GM19468 (cell line): ENCODE measurements around the gene KCTD17.

Experiments
- ATAC-seq: cut with Tn5 transposase; IDR thresholded peaks from one replicate; pipeline ENCODE4 v1.9.1; 2021; ENCODE audit warnings: mild to moderate bottlenecking, moderate library complexity, moderate number of reproducible peaks; ENCODE audit not compliant: unreplicated experiment; ENCODE audit errors: extremely low read depth

The KCTD17 gene

DNA sequence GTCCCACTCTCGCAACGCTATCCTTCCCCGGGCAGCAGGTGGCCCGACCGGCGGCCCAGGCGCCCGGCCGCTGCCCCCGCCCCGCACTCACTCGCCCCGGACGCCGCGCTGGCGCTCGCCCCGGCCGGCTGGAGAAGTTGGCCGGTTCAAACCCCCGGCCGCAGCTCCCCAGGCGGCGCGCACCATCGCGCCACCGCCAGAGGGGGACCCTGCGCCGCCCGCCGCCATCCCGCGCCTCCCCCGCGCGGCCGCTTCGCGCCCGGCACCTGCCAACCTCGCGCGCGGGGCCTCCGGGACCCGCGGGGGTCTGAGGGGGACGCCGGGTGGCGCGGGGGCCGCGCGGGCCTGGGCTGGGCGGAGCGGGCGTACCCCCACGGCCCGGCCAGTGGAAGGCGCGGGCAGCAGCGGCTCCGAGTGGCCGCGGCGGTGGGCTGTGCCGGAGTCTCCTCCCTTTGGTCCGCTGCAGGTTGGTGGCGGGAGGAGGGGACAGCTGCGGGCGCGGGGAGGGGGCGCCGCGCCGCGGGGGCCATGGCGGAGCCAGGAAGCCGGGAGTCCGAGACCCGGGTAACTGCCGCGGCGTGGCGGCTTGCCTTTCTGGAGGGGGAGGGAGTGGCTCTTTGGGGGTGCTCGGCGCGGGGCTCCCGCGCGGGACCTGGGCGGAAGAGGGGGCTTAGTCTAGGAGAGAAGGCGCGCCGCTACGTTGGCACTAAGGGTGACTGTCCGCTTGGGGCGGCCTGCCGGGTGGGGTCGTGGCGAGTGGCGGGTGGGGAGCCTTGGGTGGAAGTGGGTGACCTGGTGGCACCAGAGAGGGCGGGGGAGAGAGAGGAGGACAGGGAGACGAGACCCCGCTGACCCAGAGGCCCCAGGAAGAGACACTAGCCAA, 32.0 kb upstream of the KCTD17 start, which contains the start of the genes MPST and TST:
Gene MPST (plus strand): TSS at position 434 of the 883 bp plus-strand sequence. CDS start 95 bp downstream, at position 529.
Gene TST (minus strand): TSS at position 139 of the 883 bp plus-strand sequence. CDS start 715 bp downstream, outside the sequence.
- ATAC-seq, result peak; percentile 52

DNA sequence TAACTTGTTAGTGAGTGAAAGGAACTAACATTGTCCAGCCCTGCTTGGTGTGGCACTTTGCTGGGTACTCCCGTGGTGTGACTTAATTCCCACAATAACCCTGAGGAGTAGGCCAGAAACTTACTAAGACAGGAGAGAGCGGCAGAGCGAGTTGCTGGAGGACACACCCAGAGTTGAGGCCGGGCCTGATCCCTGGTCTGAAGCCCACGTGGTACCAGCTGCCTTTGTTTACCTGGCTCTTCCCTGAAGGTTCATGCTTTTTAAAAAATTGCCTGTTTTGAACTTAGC, 31.4 kb upstream of the KCTD17 start:
- ATAC-seq, result no peak

DNA sequence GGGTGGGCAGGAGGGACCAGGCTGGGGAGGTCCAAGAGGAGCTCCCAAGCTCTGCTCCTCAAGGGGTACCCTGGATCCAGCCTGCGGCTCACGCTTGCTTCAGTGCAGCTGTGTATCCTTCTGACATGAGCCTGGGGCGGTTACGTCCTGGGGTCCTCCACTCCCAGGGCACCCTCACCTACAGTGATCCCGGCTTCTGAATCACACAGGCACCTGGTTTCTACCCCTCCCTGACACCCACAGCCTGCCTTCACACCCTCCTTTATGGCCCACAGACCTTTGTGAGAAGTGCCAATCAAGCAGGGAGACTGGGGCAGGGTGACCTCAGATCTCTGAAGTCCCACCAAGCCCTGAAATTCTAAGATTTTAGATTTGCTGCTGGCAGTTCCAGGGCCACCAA, 30.5 kb upstream of the KCTD17 start:
- ATAC-seq, result no peak

DNA sequence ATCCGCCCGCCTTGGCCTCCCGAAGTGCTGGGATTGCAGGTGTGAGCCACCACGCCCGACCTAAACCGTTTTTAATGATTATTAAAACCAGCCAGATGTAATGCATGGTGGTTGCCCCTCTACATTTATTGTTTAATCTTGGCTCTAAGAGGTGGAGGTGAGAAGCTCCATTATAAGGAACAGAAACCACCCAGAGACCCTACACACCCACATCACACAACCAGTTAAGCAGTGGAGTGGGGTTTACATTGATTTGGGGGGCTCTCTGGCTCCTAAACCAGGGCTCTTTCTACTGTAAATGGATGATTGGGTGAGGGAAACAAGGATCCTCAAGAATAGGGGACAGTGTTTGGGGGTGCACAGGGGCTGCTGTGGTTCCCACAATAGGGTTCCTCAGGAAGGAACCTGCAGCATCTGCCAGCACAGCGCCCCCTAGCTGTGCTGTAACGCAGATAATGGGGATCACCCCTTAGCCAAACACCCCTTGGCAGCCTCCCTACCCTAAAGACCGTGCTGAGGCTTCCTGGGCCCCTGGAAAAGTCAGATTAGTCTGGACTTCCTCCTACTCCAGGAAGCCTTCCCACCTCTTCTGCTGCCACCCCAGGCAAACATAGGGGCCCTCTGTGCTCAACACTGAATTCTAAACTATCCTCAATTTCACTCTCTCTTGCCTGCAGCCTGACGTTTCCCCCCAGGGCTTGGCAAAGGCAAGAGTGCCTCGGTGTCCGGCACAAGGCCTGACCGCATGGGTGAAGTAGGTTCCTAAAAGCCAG, 29.6 kb upstream of the KCTD17 start:
- ATAC-seq, result no peak

DNA sequence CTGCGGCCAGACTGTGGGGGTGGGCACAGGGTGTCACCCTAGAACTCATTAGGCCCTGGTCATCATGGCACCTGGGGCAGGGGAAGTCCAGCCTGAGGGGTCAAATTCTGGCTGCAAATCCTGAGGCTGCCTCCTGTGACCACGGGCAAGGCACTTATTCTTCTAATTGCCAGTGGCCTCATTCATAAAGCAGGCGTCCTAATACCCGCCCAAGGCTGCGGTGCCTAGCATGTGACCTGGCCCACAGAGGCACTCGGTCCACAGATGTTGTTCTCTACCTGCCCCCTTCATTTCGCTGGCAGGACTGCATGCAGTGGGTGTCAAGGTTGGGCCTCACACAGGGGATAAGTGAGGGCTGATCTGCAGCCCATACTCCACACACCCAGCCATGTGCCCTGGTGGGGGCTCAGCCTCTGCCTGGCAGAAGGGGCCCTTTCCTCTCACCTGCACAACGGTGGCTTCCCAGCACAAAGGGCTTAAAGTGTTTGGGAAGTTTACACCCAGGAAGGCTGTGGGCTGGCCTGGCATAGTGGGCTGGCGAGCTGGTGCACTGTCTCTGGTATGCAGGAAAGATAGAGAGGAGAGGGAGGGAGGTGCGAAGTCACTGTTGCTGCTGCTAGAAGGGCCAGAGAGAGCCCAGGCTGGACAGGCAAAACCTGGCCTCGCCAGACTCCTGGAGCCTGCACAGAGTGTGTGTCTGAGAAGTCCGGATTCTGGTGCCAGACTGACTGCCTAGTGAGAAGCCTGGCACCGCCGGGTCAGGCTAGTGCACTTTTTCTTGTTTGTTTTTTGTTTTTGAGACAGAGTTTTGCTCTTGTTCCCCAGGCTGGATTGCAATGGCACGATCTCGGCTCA, 28.8 kb upstream of the KCTD17 start:
- ATAC-seq, result no peak

DNA sequence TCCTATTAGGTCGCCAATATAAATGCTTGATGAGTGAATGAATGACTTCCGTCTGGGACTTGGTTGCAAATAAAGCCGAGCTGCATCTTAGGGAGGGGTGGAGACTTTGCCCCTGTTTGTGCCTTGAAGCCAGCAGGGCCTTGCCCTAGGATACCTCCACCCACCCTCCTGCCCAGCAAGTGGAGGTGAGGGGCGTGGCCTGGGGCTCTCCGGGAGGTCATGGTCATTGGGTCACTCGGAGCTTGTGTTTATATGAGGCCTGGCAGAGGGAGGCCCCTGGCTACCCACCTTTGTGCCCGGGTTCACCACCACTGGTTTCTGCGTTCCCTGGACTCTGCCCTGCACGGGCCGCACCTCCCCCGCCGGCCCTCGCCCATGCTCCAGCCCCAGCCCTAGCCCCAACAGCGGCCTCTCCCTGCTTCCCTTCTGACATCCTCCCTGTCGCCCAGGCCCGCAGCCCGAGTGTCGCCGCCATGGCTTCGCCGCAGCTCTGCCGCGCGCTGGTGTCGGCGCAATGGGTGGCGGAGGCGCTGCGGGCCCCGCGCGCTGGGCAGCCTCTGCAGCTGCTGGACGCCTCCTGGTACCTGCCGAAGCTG, 27.7 kb upstream of the KCTD17 start:
- no peak for ATAC-seq

DNA sequence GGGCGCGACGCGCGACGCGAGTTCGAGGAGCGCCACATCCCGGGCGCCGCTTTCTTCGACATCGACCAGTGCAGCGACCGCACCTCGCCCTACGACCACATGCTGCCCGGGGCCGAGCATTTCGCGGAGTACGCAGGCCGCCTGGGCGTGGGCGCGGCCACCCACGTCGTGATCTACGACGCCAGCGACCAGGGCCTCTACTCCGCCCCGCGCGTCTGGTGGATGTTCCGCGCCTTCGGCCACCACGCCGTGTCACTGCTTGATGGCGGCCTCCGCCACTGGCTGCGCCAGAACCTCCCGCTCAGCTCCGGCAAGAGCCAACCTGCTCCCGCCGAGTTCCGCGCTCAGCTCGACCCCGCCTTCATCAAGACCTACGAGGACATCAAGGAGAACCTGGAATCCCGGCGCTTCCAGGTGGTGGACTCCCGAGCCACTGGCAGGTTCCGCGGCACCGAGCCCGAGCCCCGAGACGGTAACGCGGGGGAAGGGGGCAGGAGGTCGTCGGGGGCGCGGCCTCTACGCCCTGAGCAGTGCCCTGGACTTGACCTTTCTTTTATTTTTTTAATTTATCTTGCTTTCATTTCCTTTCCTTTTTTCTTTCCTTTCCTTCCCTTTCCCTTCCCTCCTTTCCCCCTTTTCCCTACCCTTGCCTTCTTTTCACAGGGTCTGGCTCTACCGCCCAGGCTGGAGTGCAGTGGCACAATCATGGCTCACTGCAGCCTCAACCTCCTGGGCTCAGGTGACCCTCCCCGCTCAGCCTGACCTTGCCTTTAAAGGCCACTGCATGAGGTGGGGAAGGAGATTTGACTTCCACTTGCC, 27.0 kb upstream of the KCTD17 start:
- no peak for ATAC-seq

DNA sequence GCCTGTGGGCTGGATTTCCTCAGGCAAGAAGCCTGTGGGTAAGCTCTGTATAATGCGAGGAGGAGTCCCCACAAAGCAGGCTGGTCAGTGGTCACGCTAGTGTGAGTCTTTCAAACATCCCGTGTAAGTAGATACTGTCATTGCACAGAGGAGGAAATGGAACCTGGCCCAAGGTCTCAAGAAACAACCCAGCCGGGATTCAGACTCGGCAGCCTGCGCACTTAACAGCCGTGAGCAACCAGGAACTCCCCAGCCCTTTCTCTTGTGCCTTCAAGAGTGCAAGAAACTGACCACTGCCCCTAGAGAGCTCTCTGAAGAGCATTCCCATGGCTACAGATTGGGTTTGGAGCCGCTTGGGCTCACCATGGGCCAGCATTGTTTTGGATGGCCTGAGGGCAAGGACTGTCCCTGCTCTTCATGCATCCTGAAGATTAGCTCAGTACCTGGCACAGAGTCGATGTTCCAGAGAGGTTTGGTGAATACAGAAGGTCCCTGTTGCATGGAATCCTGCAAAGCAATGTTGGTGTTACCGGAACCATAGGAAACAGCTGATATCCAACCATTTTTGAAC, 26.0 kb upstream of the KCTD17 start:
- ATAC-seq, result no peak

DNA sequence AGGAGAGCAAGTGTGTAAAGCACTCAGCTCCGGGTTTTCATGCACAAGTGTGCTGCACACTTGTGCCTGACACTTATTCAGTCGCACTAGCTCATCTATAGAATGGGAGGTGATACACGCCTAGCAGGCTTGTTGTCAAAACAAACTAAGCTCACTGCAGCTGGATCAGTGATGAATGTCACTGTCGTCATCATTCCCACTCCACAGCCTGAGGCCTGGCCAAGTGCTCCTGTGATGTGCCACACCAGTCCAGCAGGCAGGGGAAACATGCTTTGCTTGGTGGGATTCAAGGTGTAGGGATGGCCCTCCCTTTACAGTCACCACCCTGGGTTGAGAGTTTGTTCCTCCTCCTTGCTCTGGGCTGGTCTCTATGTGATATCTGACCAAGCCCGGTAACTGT, 25.2 kb upstream of the KCTD17 start:
- no peak for ATAC-seq

DNA sequence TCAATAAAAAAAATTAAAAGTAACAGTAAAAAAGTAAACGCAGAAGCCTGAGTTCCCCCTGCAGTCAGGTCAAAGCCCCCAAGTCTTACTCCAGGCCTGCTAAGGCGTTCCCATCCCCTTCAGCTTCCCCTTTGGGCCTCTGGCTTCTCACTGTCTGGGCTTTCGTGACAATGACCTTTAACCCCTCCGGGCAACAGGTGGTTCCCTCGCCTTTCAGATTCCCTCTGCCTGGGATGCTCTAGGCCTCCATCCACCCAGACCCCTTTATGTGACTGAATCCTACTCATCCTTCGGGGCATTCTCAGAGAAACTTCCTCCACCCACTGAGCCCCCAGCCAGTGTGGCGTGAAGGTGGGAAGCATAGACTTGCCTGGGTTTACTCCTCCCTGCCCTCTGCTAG, 24.0 kb upstream of the KCTD17 start:
- no peak for ATAC-seq

DNA sequence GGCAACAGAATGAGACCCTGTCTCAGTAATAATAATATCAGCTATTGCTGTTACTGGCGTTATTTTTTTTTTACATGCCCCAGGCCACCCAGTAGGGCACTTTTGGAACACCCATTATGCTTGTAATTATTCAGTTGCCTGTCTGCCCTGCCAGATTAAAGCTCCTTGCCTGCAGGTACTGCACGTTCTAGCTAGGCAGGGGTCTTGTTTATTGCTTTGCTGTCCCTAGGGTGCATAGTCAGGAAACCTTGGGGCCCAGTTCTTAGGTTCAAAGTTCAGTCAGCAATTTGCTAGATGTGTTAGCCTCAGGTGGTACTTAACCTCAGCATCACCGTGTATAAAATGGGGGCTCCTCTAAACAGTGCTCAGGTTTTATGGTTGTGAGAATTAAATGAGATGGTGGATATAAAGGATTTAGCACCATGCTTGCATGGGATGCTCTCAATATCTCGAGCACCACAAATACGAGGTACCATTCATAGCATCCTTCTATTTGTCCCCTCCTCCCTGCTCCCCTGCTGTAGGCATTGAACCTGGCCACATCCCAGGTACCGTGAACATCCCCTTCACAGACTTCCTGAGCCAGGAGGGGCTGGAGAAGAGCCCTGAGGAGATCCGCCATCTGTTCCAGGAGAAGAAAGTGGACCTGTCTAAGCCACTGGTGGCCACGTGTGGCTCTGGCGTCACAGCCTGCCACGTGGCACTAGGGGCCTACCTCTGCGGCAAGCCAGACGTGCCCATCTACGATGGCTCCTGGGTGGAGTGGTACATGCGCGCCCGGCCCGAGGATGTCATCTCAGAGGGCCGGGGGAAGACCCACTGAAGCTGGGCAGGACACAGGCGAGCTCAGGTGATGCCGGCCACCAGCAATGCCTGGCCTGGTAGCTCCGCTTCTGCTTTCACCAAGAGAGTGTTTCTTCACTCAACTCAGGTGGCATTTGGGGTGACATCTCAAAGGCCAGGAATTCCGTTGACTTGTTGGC, 22.6 kb upstream of the KCTD17 start:
- no peak for ATAC-seq

DNA sequence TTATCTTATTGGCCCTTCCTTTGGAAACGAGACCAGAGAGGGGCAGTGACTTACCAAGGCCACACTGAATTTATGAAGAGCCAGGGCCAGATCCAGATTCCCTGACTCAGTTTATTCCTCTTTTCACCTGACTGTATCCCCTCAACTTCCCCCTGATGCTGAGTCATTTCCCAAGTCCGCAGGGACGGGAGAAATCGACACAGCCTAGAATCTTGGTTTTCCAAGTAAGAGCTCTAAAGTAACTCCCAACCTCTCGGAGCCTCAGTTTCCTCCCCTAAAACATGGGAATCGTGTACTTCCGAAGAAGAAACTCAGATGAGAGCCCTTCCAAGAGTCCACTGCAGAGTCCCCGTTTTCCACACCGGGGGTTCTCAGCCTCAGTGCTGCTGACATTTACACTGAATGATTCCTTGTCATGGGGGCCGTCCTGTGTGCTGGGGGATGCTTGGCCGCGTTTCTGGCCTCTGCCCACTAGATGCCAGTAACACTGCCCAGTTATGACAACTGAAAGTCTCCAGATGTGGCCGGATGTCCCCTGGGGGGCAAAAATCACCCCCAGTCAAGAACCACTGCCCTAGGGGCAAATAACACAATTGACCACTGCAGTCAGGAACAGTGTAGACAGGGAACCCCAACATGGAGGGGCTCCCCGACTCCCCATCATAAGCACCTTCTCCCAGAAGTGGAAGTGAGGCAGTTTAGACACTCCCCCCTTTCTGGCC, 20.8 kb upstream of the KCTD17 start:
- ATAC-seq, result no peak

DNA sequence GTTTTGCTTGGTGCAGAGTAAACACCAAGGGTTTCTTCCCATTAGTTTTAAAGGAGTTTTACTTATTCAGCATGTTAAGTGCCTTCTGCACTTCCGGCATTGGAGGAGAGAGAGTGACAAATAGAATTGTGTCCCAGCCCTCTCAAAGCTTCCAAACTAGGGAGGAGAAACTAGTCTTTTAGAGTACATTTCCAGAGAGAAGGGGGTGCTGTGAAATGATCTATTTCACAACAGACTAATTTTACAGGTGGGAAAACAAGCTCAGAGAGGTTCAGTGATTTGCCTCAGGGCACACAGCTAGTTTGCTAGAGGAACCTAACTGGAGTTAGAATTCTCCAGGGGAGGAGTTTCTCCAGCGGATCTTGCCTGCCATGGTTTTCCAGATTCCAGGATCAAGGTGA, 19.4 kb upstream of the KCTD17 start:
- no peak for ATAC-seq

DNA sequence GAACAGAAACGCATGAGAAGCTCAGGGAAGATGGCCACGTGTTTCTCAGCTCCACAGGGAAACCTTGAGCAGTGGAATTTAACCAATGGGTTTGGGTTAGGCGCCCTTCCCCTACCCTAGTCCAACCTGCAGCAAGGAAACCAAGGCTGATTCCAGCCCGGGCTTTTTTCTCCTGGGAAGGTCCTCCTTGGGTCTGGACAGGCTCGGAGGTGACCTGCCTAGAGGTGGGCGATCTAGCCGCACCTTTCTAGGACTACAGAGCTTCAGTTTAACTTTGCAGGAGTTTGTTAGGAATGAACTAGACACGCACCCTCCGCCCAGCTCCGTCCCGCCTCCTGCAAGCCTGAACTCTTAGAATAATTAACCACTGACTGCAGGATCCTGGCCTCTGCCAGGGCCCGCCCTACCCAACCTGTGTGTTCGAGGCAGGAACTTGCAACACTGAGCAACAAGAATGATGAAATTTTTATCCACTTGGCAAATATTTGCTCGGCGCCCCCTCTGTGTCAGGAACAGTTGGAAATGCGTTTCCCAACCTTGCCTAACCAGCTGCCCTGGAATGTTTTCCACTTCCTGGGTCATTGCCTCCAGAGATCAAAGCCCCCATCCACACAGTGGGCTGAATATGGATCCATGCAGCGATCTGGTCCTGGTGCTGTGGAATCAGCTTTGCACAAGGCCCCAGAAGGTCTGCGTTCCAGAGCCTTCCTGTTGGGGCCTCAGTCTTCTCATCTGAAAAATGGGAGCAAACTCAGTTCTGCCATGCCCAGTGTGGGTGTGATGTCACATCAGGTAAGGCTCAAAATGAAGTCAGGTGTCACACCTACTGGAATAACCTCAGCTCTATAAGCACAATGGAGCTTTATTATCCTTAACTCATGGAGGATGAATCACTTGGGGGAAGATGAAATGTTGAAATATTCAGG, 18.7 kb upstream of the KCTD17 start:
- no peak for ATAC-seq

DNA sequence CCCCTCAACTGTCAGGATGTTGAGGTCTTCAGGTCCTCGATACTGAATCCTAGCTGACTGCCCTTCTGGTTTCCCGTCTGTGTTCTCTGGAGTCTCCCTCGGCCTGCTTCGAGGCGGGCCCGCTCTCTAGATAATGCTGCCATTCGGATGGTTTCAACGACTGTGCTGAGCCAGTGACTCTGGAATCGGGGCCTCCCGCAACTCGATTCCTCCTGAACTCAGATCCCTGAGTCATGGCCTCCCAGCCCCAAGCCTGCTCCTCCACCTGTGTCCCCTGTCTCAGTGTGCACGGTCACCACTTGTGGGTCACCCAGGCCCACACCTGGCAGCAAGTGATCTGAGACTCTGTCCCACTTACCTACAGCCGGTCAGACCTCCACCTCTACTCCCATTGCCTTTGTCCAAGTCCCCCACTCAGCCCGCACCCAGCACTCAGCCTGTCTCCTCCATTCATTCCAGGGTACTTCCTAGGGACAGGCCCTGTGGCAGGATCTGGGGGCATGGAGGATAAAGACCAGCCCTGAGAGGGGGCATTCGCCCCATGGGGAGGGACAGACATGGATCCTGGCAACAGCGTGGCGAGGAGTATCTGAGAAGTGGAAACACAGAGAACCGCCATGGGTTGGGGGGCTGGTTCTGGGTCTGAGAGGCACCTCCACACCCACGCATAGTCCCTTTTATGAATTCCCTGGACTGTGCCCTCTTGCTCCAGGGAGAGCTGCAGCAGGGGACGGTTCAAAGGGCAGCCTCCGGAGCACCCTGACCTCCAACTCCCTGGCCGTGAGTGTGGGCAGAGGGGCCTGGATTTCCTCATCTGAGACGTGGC, 17.7 kb upstream of the KCTD17 start:
- ATAC-seq, result no peak
